SK-N-SH (cell line): ENCODE data around the gene ANKEF1.

Experiments
- CHD2 ChIP-seq: fragments of 150-350 bp; IDR thresholded peaks from 2 replicates; pipeline ENCODE4 v1.6.1; 2018; ENCODE audit warnings: low read length; ENCODE audit not compliant: partially characterized antibody
- CTCF ChIP-seq: fragments of 200-600 bp; sonication (generic); IDR thresholded peaks from 2 replicates; pipeline ENCODE4 v1.6.1; 2017; ENCODE audit warnings: antibody characterized with exemption, mild to moderate bottlenecking, moderate library complexity
- EP300 ChIP-seq, 2 experiments: IDR thresholded peaks; 2 replicates each; pipeline versions ENCODE4 v1.4.0 to v1.6.1; 2012; ENCODE audit warnings: borderline replicate concordance in 1 of 2, low read depth in 1 of 2, low read length in 1 of 2
- FOXM1 ChIP-seq: IDR thresholded peaks from 2 replicates; pipeline ENCODE4 v1.4.0; 2012; ENCODE audit warnings: low read depth, mild to moderate bottlenecking
- IRF3 ChIP-seq: fragments of 150-350 bp; IDR thresholded peaks from 2 replicates; pipeline ENCODE4 v1.6.1; 2016; ENCODE audit warnings: mild to moderate bottlenecking, low read depth, low read length
- POLR2AphosphoS5 ChIP-seq: IDR thresholded peaks from 2 replicates; pipeline ENCODE4 v1.6.1; 2012; ENCODE audit warnings: low read depth, low read length
- REST ChIP-seq: IDR thresholded peaks from 2 replicates; pipeline ENCODE4 v1.6.1; 2012; ENCODE audit warnings: mild to moderate bottlenecking, low read depth, low read length, moderate library complexity
- SIN3A ChIP-seq: IDR thresholded peaks from 2 replicates; pipeline ENCODE4 v1.6.1; 2012; ENCODE audit warnings: low read depth, mild to moderate bottlenecking, low read length, moderate library complexity, borderline replicate concordance

GRCh38 chr20:10034717-10035571 lies at the start of gene ANKEF1:
- TF ChIP-seq CHD2 = no peak
- TF ChIP-seq FOXM1 = no peak
- no peak for TF ChIP-seq REST
- TF ChIP-seq POLR2AphosphoS5 = peak; percentile 49; the same call in 1 of the 2 replicates
- TF ChIP-seq EP300 (IDR thresholded peaks at IDR 0.05; ENCODE audit: borderline replicate concordance in 1 of 2, low read depth in 1 of 2, low read length in 1 of 2) = no peak
- TF ChIP-seq CTCF = no peak
- TF ChIP-seq SIN3A = no peak
- no peak for TF ChIP-seq IRF3
